ENCODE results near the gene TBC1D22A. TPM values are rescaled to one million over a fixed set of nuclear protein-coding genes. Genes with fewer than 3 reads are reported as not detected.

TBC1D22A gene
- total RNA-seq, 3 donors from 2014 or later, result 19.0 to 23.6 (median 23.6) TPM

DNA sequence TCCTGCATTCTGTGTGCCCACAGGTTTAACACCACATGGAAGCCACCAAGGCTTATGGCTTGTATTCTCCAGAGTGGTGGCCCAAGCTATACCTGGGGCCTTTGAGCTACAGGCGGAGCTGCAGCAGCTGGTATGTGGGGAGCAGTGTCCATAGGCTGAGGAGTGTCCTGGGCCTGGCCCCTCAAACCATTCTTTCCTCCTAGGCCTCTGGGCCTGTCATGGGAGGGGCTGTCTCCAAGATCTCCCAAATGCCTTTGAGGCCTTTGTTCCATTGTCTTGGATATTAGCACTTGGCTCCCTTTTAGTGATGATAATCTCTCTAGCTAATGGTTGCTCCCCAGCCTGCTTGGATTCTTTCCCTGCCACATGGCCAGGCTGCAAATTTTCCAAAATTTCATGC, 6.4 kb upstream of the TBC1D22A start:
- intact Hi-C loops (cut with DNase I; ENCODE audit: low total_unique reads), result no loop called here
- Histone ChIP-seq H3K27ac (no peak overlapping the region), H3K4me1 (peaks cover 0 to 6% of the 10 kb centered on the region in 2 donors), H3K27me3 (no peaks in the 10 kb centered on the region), H3K4me3 (no peak overlapping the region), H3K36me3 (no peaks in the 10 kb centered on the region), H3K9me3 (no peaks in the 10 kb centered on the region)
- no peak for DNase-seq (ENCODE audit: low spot score in 2 of 2)
- TF ChIP-seq CTCF (IDR thresholded peaks at IDR 0.05) (no peak), POLR2AphosphoS5 (IDR thresholded peaks at IDR 0.05) (no peak), POLR2A (IDR thresholded peaks at IDR 0.05) (no peak)

GRCh38 chr22:46757104-46757503, 5.3 kb upstream of the TBC1D22A start:
- H3K27me3 ChIP-seq, result no peaks in the 10 kb centered on the region
- H3K36me3 ChIP-seq, result no peaks in the 10 kb centered on the region
- H3K9me3 ChIP-seq, result no peaks in the 10 kb centered on the region
- TF ChIP-seq POLR2AphosphoS5 (IDR thresholded peaks at IDR 0.05) (no peak), CTCF (IDR thresholded peaks at IDR 0.05) (no peak), POLR2A (IDR thresholded peaks at IDR 0.05) (no peak)
- no peak overlapping the region for H3K27ac ChIP-seq
- DNase-seq (ENCODE audit: low spot score in 2 of 2), result no peak
- intact Hi-C loops (cut with DNase I; ENCODE audit: low total_unique reads), result no loop called here
- H3K4me1 ChIP-seq, result peaks cover 0 to 6% of the 10 kb centered on the region in 2 donors
- no peak overlapping the region for H3K4me3 ChIP-seq

DNA sequence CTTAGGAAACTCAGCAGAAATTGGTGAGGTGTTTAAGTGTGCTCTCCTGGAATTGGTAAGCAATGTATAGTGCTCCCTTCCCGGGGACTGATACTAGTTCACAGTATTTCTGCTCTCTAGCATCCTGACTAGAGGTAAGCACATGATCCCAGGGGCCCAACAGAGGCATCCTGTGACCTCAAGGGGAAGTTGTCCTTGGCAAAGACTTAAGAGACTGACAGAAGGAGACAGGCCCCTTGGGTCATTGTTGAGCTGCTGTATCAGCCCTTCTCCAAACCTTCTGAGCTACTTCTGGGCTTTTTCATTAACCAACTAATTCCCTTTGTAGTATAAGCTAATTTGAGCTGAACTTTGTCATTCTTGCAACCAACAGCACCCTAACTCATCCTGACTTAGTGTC, 4.3 kb upstream of the TBC1D22A start:
- Histone ChIP-seq H3K9me3 (no peaks in the 10 kb centered on the region), H3K4me1 (peaks cover 0 to 6% of the 10 kb centered on the region in 2 donors), H3K4me3 (no peak overlapping the region), H3K36me3 (no peaks in the 10 kb centered on the region), H3K27me3 (no peaks in the 10 kb centered on the region), H3K27ac (no peak overlapping the region)
- no peak for DNase-seq (ENCODE audit: low spot score in 2 of 2)
- intact Hi-C loops (cut with DNase I; ENCODE audit: low total_unique reads), result no loop called here
- TF ChIP-seq POLR2A (IDR thresholded peaks at IDR 0.05) (no peak), POLR2AphosphoS5 (IDR thresholded peaks at IDR 0.05) (no peak)

- no peaks in the 10 kb centered on the region for H3K27me3 ChIP-seq
- intact Hi-C loops (cut with DNase I; ENCODE audit: low total_unique reads), result no loop called here
- H3K4me3 ChIP-seq, result no peak overlapping the region
- no peak for DNase-seq (ENCODE audit: low spot score in 2 of 2)
- peaks cover 2 to 3% of the 10 kb centered on the region in 2 donors for H3K4me1 ChIP-seq
- H3K9me3 ChIP-seq, result no peaks in the 10 kb centered on the region
- H3K36me3 ChIP-seq, result no peaks in the 10 kb centered on the region
- TF ChIP-seq CTCF (IDR thresholded peaks at IDR 0.05), result peak in 2 of 3 donors; percentile 24 to 53
- TF ChIP-seq POLR2AphosphoS5 (IDR thresholded peaks at IDR 0.05), result no peak
- no peak overlapping the region for H3K27ac ChIP-seq
Observed at GRCh38 chr22:46758867-46759290, 3.6 kb upstream of the TBC1D22A start.

DNA sequence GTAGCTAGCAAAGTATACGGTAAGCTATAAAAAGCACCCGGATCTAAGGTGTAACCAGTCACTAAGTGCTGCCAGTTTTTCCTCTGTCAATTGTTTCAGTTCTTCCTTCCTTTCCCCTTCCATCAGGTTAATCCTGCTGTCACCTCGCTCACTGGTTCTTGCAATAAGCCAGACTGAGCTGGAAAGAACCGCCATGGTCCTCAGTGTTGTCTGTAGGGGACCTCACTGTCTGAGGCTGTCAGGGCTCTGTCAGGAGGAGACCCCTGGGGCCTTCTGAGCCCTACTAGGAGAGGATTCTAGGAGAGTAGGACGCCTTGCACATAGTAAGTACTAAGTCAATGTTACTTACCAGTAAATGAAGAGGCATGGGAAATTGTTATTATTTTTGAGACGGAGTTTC, 1.4 kb upstream of the TBC1D22A start:
- Histone ChIP-seq H3K4me3 (no peak overlapping the region), H3K27me3 (no peaks in the 10 kb centered on the region), H3K9me3 (no peaks in the 10 kb centered on the region), H3K4me1 (peaks cover 0 to 5% of the 10 kb centered on the region in 2 donors), H3K36me3 (no peaks in the 10 kb centered on the region), H3K27ac (peak overlapping the region in 1 of 2 donors; percentile 5)
- intact Hi-C loops (cut with DNase I; ENCODE audit: low total_unique reads), result no loop called here
- TF ChIP-seq POLR2AphosphoS5 (IDR thresholded peaks at IDR 0.05), result no peak
- TF ChIP-seq CTCF (IDR thresholded peaks at IDR 0.05), result no peak
- TF ChIP-seq POLR2A (IDR thresholded peaks at IDR 0.05), result no peak
- no peak for DNase-seq (ENCODE audit: low spot score in 2 of 2)
